NCI-H1694 (cell line): ENCODE data around the gene REX1BD.
"Not testable (repeated sequence)": the region's sequence is repeated elsewhere in the genome, so short reads cannot be mapped to it uniquely, and the experiment has no call there.

Experiments
- DNase-seq: peaks from one replicate; lab custom pipeline; 2025; lab: John Stamatoyannopoulos, UW

The REX1BD gene

DNA sequence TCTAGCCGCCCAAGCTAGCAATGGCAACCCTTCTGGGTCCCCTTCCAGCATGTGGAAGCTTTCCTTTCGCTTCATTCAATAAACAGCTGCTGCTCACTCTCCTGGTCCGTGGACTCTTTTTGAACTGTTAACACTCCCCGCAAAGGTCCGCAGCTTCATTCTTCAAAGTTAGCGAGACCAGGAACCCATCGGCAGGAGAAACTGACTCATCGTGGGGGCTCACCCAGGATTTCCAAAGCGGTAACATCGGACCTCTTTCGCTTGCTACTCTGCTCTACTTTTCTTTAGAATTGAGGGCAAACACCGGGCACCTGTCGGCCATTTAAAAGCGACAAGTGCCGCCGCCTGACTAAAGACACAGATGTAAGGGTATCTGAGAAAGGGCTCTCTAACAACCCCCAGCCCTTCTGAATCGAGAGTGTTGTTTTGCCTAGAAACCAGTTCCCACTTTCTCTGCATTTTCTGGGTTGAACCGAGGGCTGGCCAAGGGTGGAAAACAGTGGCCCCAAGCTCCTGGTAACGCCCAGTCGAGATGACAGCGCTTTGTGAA is 11.2 kb upstream of the REX1BD start:
- no peak for DNase-seq

- no peak for DNase-seq
Measured at GRCh38 chr19:18580311-18580710, 8.3 kb upstream of the REX1BD start.

- DNase-seq = no peak
Measured at GRCh38 chr19:18586306-18586705, 2.3 kb upstream of the REX1BD start.

- DNase-seq = no peak
Measured at GRCh38 chr19:18587561-18587960, 1.0 kb upstream of the REX1BD start.

DNA sequence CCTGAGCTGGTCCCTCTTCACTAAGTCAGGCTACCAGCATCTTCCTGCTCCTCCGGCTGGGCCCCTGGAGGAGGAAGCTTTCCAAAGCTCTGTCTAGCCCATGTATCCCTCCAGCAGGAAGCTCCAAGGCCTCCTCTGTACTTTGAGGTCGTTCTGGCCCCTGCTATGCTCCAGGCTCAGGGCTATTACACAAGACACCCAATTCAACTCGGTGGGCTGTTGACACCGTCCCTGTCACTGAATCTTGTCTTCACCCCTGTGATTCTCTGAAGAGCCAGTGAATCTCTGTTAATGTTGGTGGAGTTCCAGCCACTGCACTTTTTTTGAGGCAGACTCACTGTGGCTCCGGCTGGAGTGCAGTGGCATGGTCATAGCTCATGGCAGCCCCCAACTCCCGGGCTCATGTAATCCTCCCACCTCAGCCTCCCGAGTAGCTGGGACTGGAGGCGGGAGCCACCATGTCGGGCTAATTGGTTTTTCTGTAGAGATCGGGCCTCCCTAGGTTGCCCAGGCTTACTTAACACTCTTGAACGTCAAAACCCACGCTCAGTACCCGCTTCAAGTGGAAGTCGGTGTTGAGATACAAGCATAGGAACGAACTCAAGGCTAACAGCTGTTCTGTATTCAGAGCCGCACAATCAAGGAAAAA is 512 bp upstream of the REX1BD start:
- DNase-seq = no peak

DNA sequence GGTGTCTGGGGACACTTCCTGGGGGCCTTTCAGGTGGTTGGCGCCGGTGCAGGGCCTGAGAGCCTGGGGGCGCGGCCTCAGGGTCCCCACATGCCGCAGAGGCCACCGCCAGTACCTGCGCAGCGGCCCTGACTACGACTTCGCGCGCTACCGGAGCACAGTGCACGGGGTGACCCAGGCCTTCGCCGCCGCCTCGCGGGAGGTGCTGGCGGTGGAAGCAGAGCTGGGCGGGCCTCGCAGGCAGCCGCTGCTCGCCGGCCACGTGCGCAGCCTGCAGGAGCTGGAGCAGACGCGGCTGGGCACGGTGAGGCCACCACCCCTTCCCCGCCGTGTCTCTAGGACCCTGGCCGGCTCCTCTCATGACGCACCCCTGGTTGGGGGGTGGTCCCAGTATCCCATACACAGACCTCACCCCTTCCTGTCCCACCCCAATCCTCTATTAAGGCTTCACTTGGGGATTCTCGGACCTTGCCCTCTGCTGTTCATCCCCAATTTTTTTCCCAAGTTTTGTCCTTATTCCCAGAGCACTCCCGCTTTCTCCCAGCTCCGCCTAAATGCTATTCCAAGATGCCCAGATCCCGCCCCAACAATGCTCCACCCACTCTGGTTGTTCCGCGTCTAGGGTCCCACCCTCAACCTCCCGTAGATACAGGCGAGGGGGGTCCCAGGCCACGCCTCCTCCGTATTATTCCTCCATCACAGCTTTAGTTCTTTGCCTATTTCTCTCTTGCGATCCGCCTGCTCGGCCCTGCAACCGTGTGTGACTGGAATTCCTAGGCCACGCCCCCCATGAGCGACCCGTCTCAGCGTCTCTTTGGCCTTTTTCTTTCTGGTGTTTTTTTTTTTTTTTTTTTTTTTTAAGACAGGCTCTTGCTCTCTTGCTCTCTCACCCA is 1.0 kb downstream of the REX1BD start:
- DNase-seq = peak; percentile 96

DNA sequence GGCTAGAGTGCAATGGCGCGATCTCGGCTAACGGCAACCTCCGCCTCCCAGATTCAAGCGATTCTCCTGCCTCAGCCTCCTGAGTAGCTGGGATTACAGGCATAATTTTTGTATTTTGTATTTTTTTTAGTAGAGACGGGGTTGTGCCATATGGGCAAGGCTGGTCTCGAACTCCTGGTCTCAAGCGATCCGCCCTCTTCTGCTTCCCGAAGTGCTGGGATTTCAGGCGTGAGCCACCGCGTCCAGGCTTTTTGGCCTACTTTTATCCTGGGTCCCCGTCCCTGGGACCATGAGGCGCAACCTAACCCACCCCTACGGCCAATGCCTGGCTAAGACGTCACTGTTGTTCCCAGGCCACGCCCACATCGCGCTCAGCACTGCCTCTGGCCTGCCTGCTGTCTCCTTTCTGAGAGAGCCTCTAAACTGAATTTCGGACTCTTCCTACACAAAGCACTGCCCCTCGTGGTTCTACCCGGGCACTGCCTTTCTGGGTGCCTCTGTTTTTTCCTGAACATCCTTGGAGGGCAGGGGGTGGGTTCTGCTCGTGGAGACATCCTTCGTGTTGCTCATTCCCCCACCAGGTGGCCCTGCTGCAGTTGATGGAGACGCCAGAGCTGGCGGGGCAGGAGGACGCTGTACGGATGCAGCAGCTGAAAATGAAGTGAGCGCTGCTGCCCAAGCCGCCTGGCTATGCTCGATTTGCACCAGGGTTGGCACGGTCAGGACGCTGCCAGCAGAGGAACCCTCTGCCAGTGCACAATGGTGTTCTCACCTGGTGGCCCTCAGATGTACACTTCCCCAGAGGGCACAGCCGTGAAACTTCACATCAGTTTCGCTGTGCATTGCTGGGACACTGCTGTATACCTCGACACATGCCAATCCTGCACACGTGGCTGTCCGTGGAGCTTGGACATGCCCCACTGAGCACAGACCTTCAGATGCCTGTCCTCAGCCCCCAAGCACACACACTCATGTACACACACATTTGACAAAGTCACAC is 2.0 kb downstream of the REX1BD start:
- DNase-seq = peak; percentile 99

- DNase-seq = peak; percentile 41
Measured at GRCh38 chr19:18591735-18592385, 3.3 kb downstream of the REX1BD start.

- DNase-seq = not testable (repeated sequence)
Measured at GRCh38 chr19:18592732-18593131, 4.1 kb downstream of the REX1BD start.

DNA sequence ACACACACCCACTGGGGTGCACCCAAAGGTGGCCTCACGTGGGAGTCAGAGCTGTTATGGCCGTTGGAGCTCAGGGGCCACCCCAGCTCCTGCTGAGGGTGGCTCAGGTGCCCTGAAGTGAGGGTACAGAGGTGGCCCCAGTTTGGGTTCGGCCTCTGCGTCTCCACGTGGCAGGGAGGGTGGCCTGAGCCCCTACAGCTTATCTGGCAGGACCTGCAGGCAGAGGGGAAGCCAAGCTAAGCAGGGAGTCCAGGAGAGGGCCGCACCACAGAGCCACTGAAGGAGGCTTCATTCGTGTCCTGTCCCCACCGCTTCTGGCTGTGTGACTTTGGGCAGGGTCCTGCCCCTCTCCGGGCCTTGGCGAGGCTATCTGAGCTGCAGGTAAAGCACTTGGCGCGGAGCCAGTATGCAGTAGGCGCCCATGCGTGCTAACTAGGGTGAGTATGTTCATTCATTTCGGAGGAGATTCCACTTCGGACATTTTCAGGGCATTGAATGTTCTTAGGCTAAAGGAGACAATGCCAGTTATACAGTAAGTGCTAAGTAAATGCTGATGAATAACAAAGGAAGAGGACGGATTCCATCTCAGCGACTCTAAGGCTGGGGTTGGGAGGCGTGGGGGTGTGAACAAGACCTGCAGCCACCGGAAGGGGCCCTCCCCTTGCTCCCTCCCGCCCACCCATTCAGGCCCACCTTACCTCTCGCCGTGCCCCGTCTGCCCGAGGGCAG is 4.9 kb downstream of the REX1BD start:
- DNase-seq = no peak

DNA sequence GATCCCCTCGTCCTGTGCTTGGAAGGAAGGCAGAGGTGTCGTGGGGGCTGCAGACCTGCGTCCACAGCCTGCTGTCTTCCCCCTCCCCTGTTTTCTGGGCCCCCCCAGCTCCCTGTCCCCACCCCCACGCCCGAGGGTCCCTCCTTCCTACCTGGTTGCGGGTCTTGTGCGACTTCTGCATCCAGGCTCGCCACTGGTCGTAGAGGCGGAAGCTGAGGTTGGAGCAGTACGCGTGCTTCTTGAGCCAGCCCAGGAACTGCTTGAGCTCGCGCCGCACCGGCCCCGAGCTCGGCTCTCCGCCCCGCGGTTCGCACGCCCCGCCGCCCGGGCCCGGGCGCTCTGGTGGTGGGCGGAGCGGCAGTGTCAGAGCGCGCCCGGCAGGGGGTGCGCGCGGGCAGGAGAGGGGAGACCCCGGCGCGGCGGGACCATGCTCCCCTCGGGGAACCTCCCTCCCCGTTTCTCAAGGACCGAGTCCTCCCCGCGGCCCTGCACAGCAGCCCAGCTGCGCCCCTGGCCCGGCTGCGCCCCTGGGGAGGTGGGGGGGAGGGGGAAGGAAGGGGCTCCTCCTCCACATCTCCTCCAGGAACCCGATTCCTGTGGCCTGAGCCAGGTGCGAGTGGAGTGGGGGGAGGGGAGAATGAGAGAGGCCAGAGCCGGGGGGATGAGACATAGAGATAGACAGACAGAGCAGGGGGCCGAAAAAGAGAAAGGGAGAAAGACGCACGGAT is 5.7 kb downstream of the REX1BD start:
- peak; percentile 29 for DNase-seq

DNA sequence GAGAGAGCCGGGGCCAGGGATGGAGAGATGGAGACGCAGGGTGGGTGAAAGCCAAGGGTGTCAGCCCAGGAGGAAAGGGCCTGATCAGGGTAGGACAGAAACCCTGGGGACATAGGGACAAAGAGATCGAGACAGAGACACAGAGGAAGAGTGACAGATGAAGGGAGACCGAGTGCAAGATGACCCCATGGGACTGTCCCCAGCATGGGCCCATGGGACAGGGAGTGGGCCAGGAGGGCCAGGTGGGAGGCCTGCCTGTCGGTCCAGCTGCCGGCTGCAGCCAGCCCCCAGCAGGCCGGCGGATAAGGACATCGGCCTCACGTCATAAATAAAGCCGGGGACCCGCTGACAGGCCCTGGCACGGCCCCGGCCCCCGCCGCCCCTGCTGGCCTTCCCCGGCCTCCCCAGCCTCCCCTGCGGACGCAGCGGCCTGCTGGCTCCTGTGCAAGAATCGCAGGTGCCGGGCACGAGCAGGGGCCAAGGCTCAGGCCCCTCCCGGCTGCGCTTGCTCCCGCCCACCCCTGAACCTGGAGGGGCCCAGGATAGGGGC is 6.3 kb downstream of the REX1BD start:
- no peak for DNase-seq

- DNase-seq = no peak
Measured at GRCh38 chr19:18595475-18595874, 6.9 kb downstream of the REX1BD start.

DNA sequence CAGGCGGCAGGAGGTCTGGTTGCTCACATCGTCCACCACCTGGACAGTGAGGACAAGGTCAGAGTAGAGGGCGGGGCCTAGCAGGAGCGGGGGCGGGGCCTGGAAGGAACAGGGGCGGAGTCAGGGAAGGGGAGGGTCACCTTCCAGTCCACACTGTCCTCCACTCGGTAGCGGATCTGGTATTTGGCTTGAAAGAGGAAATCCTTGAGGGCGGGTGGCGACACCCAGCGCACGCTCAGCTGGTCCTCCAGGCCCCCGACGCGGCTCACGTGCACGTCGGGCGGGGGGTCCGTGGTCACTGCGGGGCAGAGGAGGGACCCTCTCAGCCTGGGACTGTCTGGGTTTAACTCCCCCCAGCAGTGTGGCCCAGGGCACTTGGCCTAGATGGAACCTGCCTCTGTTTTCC is 8.2 kb downstream of the REX1BD start:
- DNase-seq = no peak

DNA sequence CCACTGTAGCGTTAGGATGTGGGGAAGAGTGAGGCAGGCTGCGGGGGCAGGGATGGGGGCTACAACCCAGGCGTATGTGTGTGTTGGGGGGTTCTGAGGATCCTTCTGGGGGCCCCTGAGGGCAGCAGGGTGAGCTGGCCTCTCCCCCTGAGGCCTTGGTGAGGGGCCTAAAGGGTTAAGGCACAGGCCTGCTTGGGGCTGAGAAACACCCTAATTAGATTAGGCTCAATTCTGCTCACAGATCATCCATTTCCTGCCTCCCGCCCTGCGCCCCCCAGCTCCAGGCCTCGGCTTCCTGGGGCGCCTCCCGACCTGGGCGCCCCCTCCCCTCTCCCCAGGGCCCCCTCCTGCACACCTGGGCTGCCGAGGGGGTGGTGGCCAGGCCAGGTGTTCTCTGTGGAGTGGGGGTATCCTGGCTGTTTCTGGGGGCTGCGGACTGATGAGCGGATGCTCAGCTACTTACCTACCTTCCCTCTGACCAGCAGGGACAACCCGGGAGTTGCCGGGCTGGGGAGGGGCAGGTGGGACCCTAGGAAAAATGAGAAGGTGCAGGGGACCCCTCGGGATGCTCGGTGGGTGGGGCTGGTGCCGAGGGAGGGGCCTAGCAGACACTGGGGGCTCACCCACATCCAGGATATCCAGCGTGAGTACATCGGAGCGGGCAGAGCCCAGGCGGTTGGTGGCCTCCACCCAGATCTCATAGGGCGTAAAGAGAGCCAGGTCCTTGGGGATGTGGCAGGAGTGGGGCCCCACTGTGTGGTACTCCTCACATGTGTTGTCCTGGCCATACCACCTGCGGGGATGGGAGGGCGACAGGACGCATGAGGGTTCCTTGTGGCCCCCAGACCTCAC is 9.4 kb downstream of the REX1BD start:
- DNase-seq = no peak

GRCh38 chr19:18599485-18599884 is 10.9 kb downstream of the REX1BD start:
- DNase-seq = no peak

GRCh38 chr19:18600692-18601397 is 12.2 kb downstream of the REX1BD start:
- not testable (repeated sequence) for DNase-seq

GRCh38 chr19:18601875-18602274 is 13.3 kb downstream of the REX1BD start:
- no peak for DNase-seq
